ENCODE data around the gene PNPLA4.

- TF ChIP-seq CTCF (IDR thresholded peaks at IDR 0.05) (no peak), EZH2phosphoT487 (IDR thresholded peaks at IDR 0.05) (no peak)
Measured at GRCh38 chrX:7926501-7926900, 712 bp downstream of the PNPLA4 start.

All from neural progenitor cell (in vitro differentiated cells).